Amniotic epithelial cell (primary cell): ENCODE results near the gene USH2A.

Experiments used
- DNase-seq: peaks from one replicate; pipeline ENCODE4 v3.0.0-alpha.2; 2010; ENCODE audit warnings: low read depth

The USH2A gene

GRCh38 chr1:215597961-215598360 lies 825.3 kb downstream of the USH2A start:
- DNase-seq = no peak

DNA sequence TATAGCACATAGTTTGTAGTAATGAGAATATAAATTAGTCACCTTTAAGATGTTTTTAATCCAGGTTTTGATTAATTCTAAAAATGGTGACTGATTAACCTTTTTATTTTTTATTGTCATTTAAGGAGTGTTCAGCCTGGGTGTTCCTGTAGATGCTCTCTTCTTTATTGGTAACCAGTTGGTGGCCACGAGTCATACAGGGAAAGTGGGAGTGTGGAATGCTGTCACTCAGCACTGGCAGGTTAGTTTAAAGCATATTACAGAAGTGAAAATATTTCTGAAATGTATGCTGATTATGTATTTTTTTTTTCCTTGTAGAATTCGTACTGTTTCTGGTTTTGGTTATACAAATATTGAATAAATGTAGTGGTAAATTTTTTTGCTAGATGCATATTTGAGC lies 828.0 kb downstream of the USH2A start:
- DNase-seq = no peak

DNA sequence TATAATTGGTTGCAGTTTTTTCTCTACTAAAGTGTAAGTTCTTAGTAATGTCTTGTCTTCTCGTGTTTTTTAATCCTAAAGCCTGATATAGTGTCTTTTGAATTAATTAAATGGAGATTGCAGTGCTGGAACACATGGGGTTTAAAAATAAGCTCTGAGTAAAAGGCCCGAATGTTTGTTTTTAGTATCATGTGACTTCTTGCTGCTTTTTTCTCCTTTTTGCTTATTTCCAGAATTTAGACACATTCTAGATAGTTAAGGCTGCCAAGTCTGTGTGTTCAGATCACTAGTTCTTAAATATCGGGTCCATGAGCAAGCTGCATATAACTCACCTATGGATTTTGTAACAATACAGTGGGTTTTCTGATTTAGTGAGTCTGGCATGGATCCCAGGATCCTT lies 828.6 kb downstream of the USH2A start:
- DNase-seq = no peak

- DNase-seq = no peak
Observed at GRCh38 chr1:215590779-215591491, 832.3 kb downstream of the USH2A start.

- DNase-seq = no peak
Observed at GRCh38 chr1:215589650-215590435, 833.4 kb downstream of the USH2A start.

DNA sequence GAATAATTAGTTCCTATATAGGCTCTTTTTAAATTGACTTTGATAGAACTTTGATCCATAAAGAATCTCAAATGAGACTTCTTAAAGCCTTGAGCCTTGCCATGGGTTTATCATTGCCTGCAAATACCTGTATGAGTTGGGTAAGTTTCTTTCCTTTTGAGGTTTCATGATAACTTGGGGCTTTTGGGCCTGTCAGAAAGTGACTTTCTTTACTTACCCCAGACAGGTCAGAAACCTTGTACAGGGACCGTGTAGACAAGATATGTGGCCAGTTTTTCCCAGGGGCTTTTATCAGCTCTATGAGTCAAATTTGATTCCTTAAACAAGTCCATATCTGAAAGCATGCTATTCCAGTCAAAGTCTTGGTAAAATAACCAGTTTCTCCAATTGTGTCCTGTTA lies 838.9 kb downstream of the USH2A start:
- DNase-seq = no peak

DNA sequence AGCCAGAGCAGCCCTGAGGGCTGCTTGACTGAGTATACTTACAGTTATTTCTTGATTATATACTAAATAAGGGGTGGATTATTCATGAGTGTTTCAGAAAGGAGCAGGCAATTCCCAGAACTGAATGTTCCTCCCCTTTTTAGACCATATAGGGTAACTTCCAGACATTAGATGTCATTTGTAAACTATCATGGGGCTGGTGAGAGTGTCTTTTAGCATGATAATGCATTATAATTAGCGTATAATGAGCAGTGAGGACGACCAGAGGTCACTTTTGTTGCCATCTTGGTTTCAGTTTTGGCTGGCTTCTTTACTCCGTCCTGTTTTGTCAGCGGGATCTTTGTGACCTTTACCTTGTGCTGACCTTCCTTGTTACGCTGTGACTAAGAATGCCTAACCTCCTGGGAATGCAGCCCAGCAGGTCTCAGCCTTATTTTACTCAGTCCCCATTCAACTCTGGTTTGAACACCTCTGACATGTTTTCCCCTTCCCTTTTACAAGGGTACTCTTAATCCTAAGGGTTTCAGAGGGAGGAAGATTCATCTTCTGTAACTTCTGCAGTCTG lies 840.0 kb downstream of the USH2A start:
- no peak for DNase-seq

GRCh38 chr1:215581896-215582295 lies 841.4 kb downstream of the USH2A start:
- no peak for DNase-seq
